ENCODE data around the gene PTGES2. TPM values are rescaled to one million over a fixed set of nuclear protein-coding genes. Genes with fewer than 3 reads are reported as not detected.
A peak's percentile ranks its signal among the peaks of the same experiment; 100 is the strongest.

PTGES2 gene
- total RNA-seq, 1 donor from 2014 or later, result 58.5 TPM

DNA sequence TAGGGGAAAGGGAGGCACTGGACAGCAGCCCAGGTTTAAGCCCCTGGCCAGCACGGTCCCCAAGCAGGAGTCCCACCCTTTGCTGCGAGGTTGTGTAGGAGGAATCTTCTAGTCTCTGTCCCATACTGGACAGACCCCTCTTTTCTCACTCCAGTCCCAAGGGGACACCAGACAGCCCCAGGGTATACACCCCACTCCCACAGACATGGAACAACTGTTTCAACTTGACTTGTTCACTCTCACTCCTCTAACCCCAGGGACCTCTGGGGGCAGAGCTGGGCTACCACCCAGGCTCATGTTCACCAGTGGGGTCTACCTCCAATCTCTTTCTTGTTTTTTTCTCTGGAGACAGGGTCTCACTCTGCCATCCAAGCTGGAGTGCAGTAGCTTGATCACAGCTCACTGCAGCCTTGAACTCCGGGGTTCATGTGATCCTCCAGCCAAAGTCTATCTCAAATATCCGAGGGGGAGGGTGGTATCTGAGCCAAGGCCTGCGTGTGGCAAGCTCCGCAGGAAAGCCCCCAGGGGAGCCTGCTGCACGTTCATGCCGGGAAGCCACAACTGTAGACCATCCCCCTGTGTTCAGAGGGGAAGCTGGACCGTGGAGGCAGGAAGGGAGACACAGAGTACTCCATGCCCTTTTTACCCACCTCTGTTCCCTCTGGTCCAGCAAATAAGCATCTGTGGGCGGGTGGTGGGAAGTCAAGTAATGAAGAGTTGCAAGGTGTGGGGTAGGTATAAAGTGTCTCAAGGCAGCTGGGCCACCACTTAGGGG lies 1.8 kb downstream of the PTGES2 start:
- TF ChIP-seq, protein P1, sequence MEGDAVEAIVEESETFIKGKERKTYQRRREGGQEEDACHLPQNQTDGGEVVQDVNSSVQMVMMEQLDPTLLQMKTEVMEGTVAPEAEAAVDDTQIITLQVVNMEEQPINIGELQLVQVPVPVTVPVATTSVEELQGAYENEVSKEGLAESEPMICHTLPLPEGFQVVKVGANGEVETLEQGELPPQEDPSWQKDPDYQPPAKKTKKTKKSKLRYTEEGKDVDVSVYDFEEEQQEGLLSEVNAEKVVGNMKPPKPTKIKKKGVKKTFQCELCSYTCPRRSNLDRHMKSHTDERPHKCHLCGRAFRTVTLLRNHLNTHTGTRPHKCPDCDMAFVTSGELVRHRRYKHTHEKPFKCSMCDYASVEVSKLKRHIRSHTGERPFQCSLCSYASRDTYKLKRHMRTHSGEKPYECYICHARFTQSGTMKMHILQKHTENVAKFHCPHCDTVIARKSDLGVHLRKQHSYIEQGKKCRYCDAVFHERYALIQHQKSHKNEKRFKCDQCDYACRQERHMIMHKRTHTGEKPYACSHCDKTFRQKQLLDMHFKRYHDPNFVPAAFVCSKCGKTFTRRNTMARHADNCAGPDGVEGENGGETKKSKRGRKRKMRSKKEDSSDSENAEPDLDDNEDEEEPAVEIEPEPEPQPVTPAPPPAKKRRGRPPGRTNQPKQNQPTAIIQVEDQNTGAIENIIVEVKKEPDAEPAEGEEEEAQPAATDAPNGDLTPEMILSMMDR (conservative IDR thresholded peaks at IDR 0.05; ENCODE audit: low read depth, low read length), result no peak
- H3K4me3 ChIP-seq (ENCODE audit: low read depth, low read length), result peak overlapping the region; percentile 68
- no peak for DNase-seq (ENCODE audit: low read depth)

DNA sequence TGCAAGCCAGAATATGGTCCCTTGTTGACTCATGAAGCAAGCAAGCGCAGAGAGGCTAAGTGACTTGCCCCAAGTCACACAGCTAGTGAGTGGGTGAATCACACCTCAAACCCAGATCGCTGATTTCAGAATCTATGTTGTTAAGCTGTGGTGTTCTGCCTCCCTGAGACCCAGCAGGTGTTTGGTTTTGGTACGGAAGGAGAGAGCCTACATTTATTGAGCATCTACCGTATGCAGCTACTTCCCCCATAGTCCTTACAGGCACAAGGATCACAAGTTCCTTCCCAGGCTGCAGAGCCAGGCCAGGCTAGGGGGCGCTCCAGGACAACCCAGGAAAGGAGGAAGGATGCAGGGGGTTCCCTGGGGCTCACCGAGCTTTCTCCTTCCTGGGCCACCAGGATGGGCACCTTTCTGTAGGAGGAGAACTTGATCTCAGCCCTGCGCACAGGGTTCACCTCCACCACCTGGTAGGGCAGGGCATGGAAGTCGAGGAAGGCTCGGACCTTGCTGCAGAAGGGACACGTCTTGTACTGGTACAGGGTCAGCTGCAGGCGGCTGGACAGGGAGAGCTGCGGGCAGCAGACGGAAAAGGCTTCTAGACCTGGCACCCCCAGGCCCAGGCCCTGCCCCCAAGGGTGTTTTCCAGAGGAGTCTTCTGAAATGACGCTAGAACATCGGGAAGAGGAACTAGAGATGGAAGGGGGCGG lies 2.5 kb downstream of the PTGES2 start:
- no peak overlapping the region for H3K4me3 ChIP-seq (ENCODE audit: low read depth, low read length)
- TF ChIP-seq, protein P1 (conservative IDR thresholded peaks at IDR 0.05; ENCODE audit: low read depth, low read length), result peak; percentile 76
- no peak for DNase-seq (ENCODE audit: low read depth)

DNA sequence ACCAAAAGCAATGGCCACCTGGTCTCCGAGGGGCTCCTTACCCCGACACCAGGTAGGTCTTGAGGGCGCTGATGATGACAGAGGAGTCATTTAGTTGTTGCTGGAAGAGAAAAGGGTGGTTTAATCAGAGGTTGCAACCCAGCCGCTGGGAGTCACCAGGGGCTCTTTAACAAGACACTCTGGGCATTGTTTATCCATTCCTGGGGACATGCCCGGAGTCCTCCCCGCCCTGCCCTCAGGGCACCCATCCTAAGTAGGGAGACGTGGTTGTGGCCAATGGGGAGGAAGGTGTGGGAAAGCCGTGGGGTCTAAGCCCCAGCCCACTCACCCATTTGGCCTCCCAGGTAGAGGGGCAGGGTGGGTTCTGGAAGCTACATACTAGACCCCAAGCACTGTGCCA lies 3.1 kb downstream of the PTGES2 start:
- TF ChIP-seq, protein P1 (conservative IDR thresholded peaks at IDR 0.05; ENCODE audit: low read depth, low read length), result no peak
- no peak overlapping the region for H3K4me3 ChIP-seq (ENCODE audit: low read depth, low read length)
- DNase-seq (ENCODE audit: low read depth), result no peak

DNA sequence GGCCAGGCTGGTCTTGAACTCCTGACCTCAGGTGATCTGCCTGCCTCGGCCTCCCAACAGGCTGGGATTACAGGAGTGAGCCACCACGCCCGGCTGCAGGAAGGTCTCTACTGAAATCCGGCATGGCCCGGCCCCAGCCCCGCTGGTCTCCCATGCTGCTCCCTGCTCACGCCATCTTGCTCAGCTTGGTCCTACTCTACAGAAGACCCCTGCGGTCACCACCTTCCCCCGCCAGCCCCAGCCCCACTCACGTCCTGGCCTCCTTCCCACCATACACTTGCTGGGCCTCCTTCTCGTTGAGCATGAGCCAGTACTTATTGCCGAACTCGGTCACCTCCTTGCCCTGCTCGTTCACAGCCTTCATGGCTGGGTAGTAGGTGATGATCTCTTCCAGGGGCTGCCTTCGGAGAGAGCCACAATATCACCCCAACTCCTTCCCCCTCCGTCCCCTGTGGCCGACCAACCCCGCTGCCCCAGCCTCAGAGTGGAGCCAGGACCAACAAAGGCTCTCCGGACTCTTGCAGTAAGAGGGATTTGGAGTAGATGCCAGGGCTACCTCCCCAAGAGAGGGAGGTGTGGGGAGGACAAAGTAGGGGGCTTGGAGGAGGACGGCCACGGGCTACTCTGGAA lies 4.0 kb downstream of the PTGES2 start:
- no peak overlapping the region for H3K4me3 ChIP-seq (ENCODE audit: low read depth, low read length)
- TF ChIP-seq, protein P1 (conservative IDR thresholded peaks at IDR 0.05; ENCODE audit: low read depth, low read length), result no peak
- DNase-seq (ENCODE audit: low read depth), result no peak

DNA sequence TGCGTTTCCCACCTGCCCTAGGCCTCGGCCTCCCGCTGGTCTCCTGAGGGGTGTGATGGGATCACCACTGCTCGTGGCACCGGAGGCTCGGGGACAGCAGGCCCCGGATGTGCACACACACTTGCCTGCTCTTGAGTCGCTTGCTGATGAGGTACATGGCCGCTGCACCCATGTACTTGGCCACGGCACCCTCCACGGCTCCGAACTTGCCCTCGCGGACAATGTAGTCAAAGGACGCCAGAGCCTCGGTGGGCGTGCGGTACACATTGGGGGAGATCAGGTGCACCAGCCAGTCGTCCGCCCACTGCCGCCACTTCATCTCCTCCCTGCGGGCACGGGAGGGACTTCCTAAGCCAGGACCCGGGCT lies 4.7 kb downstream of the PTGES2 start:
- TF ChIP-seq, protein P1 (conservative IDR thresholded peaks at IDR 0.05; ENCODE audit: low read depth, low read length), result no peak
- no peak overlapping the region for H3K4me3 ChIP-seq (ENCODE audit: low read depth, low read length)
- no peak for DNase-seq (ENCODE audit: low read depth)

DNA sequence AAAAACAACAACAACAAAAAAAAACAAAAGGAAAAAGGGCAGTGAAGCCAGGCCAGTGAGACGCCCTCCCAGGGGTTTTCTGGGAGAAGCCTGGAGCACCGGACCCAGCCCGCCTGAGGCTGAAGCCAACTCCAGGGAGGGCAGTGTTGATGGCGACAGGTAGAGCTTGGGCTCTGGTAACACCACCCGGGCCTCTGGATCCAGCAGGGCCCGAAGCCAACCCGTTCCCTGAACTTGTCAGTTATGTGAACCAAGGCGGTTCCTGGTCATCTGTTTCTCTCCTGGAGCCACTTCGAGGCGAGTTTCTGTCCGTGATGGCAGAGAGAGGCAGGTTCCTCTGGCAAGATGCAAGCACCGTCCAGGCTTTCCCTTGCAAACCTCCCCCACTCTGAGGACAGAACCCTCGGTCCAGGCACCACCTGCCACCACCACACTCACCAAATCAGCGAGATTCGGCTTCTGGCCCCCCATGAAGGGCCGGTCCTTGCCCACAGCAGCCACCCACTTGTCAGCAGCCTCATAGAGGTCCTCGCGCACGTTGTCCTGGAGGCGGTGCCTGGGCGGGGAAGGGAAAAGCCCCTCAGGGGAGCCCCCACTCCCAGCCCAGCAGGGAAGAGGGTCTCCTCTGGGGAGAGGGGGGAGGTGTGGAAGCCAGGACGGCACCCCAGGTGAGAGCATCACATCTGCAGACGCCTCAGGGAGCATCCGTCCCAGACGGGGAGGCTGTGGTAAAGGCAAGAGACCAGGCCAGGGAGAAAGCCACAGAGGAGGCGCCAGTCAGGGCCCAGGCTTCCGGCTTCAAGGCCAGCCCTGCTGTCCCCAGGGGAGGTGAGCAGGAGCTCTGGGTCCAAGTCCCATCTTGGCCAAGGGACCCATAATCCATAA lies 5.4 kb downstream of the PTGES2 start:
- TF ChIP-seq, protein P1 (conservative IDR thresholded peaks at IDR 0.05; ENCODE audit: low read depth, low read length), result no peak
- no peak for DNase-seq (ENCODE audit: low read depth)
- no peak overlapping the region for H3K4me3 ChIP-seq (ENCODE audit: low read depth, low read length)

All from epithelial cell of proximal tubule (primary cell).